Loucy (cell line): ENCODE results near the gene ZNF83.

Experiments
- H2AFZ ChIP-seq: fragments of 200-600 bp; sonication (generic); 2 replicates; pipeline ENCODE4 v1.6.0; 2016; ENCODE audit warnings: antibody characterized with exemption, mild to moderate bottlenecking, low read length, moderate library complexity
- H3F3A ChIP-seq: fragments of 200-600 bp; 2 replicates; pipeline ENCODE4 v1.6.0; 2016; ENCODE audit warnings: antibody characterized with exemption, low read depth, mild to moderate bottlenecking
- H3K27me3 ChIP-seq: fragments of 200-600 bp; sonication (generic); 2 replicates; pipeline ENCODE4 v1.6.1; 2014; ENCODE audit warnings: low read length, mild to moderate bottlenecking; ENCODE audit not compliant: insufficient read depth, poor library complexity, severe bottlenecking
- H3K36me3 ChIP-seq: fragments of 200-600 bp; sonication (generic); 2 replicates; pipeline ENCODE4 v1.6.1; 2016; ENCODE audit warnings: low read length; ENCODE audit not compliant: insufficient read depth
- H3K4me1 ChIP-seq: fragments of 200-600 bp; sonication (generic); 2 replicates; pipeline ENCODE4 v1.5.1; 2014; ENCODE audit warnings: low read length, mild to moderate bottlenecking; ENCODE audit not compliant: insufficient read depth, poor library complexity, severe bottlenecking
- H3K4me2 ChIP-seq: fragments of 200-600 bp; sonication (generic); 2 replicates; pipeline ENCODE4 v1.6.0; 2014; ENCODE audit warnings: antibody characterized with exemption, low read length, low read depth, mild to moderate bottlenecking; ENCODE audit not compliant: poor library complexity, severe bottlenecking
- H3K4me3 ChIP-seq: fragments of 200-600 bp; sonication (generic); 2 replicates; pipeline ENCODE4 v1.5.1; 2014; ENCODE audit warnings: low read length, mild to moderate bottlenecking, mixed read lengths; ENCODE audit not compliant: poor library complexity, severe bottlenecking
- H3K79me2 ChIP-seq: fragments of 200-600 bp; sonication (generic); 2 replicates; pipeline ENCODE4 v1.6.1; 2014; ENCODE audit warnings: low read length; ENCODE audit not compliant: insufficient read depth
- H3K9ac ChIP-seq: fragments of 200-600 bp; sonication (generic); 2 replicates; pipeline ENCODE4 v1.6.0; 2014; ENCODE audit warnings: mild to moderate bottlenecking, low read depth, low read length, moderate library complexity; ENCODE audit not compliant: poor library complexity, severe bottlenecking
- H3K9me2 ChIP-seq: fragments of 200-600 bp; sonication (generic); replicated peaks from 2 replicates; pipeline ENCODE4 v1.6.1; 2016; ENCODE audit warnings: low read depth, low read length, mixed read lengths
- H3K9me3 ChIP-seq: fragments of 200-600 bp; sonication (generic); 2 replicates; pipeline ENCODE4 v1.6.1; 2014; ENCODE audit warnings: mild to moderate bottlenecking, antibody characterized with exemption, low read length, low read depth; ENCODE audit not compliant: insufficient read depth
- H4K20me1 ChIP-seq: fragments of 200-600 bp; sonication (generic); 2 replicates; pipeline ENCODE4 v1.6.0; 2014; ENCODE audit warnings: antibody characterized with exemption, low read length, mild to moderate bottlenecking; ENCODE audit not compliant: insufficient read depth, poor library complexity, severe bottlenecking
- EZH2phosphoT487 ChIP-seq: fragments of 200-600 bp; IDR thresholded peaks from 2 replicates; pipeline ENCODE4 v1.6.1; 2018; ENCODE audit warnings: antibody characterized with exemption, mild to moderate bottlenecking, moderate library complexity, borderline replicate concordance
- TF ChIP-seq, protein P1 (sequence below): fragments of 200-600 bp; sonication (generic); conservative IDR thresholded peaks from 2 replicates; pipeline ENCODE4 v1.5.1; 2014; ENCODE audit warnings: mild to moderate bottlenecking, antibody characterized with exemption, low read length

ZNF83 gene

GRCh38 chr19:52669586-52669985 lies 31.4 kb upstream of the ZNF83 start:
- no peak for TF ChIP-seq EZH2phosphoT487
- TF ChIP-seq, protein P1, sequence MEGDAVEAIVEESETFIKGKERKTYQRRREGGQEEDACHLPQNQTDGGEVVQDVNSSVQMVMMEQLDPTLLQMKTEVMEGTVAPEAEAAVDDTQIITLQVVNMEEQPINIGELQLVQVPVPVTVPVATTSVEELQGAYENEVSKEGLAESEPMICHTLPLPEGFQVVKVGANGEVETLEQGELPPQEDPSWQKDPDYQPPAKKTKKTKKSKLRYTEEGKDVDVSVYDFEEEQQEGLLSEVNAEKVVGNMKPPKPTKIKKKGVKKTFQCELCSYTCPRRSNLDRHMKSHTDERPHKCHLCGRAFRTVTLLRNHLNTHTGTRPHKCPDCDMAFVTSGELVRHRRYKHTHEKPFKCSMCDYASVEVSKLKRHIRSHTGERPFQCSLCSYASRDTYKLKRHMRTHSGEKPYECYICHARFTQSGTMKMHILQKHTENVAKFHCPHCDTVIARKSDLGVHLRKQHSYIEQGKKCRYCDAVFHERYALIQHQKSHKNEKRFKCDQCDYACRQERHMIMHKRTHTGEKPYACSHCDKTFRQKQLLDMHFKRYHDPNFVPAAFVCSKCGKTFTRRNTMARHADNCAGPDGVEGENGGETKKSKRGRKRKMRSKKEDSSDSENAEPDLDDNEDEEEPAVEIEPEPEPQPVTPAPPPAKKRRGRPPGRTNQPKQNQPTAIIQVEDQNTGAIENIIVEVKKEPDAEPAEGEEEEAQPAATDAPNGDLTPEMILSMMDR: no peak
- peaks cover 4% of the 10 kb centered on the region; the same call in 1 of the 2 replicates for H3K36me3 ChIP-seq

DNA sequence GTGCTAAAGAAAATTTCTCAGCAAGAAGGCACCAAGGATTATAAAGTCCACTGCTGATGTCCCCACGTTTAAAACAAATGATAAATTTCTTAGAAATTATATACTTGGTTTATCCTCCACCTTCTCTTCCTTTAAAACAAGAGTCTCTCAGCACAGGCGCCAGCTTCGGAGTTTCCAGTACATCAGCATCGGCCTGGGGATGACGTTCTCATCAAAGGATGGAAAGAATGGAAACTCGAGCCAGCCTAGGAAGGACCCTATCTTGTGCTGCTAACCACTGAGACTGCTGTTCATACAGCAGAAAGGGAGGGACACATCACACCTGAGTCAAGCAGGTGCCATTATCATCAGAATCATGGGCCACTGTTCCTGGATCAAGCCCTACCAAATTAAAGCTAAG lies 29.8 kb upstream of the ZNF83 start:
- H3K4me1 ChIP-seq: peaks cover 2% of the 10 kb centered on the region
- peaks cover 46% of the 10 kb centered on the region for H3K79me2 ChIP-seq
- no peak overlapping the region for H2AFZ ChIP-seq
- no peak for TF ChIP-seq EZH2phosphoT487
- TF ChIP-seq, protein P1: no peak
- H3K36me3 ChIP-seq: peaks cover 4% of the 10 kb centered on the region; the same call in 1 of the 2 replicates
- H3K4me3 ChIP-seq: no peak overlapping the region
- H3K9ac ChIP-seq: no peak overlapping the region
- H3F3A ChIP-seq: no peaks in the 10 kb centered on the region
- H4K20me1 ChIP-seq: peaks cover 2% of the 10 kb centered on the region
- no peaks in the 10 kb centered on the region for H3K27me3 ChIP-seq
- no peaks in the 10 kb centered on the region for H3K9me3 ChIP-seq
- H3K4me2 ChIP-seq: no peak overlapping the region
- H3K9me2 ChIP-seq: no peaks in the 10 kb centered on the region

More at GRCh38 chr19:52669586-52669985, 31.4 kb upstream of the ZNF83 start:
- Histone ChIP-seq H4K20me1 (peaks cover 14% of the 10 kb centered on the region), H3K4me1 (peaks cover 18% of the 10 kb centered on the region), H3K4me3 (no peak overlapping the region), H2AFZ (no peak overlapping the region), H3K9me2 (no peaks in the 10 kb centered on the region), H3F3A (0 out of 2 replicates have a peak, but pooled peaks cover 4% of the 10 kb centered on the region), H3K4me2 (no peak overlapping the region), H3K9ac (no peak overlapping the region), H3K79me2 (peaks cover 54% of the 10 kb centered on the region), H3K9me3 (no peaks in the 10 kb centered on the region), H3K27me3 (no peaks in the 10 kb centered on the region)

DNA sequence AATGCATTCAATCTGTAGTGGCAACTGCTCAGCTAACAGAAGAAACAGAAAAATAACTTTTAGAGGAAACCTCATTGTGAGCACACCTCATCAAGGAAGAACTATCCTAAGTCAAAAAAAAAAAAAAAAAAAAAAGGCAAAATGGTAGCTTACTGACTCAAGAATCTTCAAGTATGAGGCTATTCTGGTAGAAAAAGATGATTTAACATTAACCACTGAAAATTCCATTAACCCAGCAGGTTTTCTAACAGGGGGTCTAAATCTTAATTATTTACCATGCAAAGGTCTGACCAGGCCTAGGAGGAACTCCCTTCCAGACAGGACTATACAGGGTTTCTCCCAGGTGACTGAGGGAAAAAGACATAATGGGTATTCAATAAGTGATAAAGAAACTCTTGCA lies 28.4 kb upstream of the ZNF83 start:
- no peaks in the 10 kb centered on the region for H3K9me3 ChIP-seq
- no peaks in the 10 kb centered on the region for H3K27me3 ChIP-seq
- H3K9ac ChIP-seq: no peak overlapping the region
- H3K79me2 ChIP-seq: peaks cover 32% of the 10 kb centered on the region
- no peak overlapping the region for H3K4me2 ChIP-seq
- no peaks in the 10 kb centered on the region for H3F3A ChIP-seq
- H4K20me1 ChIP-seq: no peaks in the 10 kb centered on the region
- peaks cover 11% of the 10 kb centered on the region; the same call in 1 of the 2 replicates for H3K36me3 ChIP-seq
- TF ChIP-seq, protein P1: no peak
- no peak for TF ChIP-seq EZH2phosphoT487
- H3K4me3 ChIP-seq: no peak overlapping the region
- no peak overlapping the region for H2AFZ ChIP-seq
- no peaks in the 10 kb centered on the region for H3K4me1 ChIP-seq
- H3K9me2 ChIP-seq: no peaks in the 10 kb centered on the region
